DMS53 treated with DMSO at 0.1 percent for 48 hours (cell line): ENCODE data around the gene FEV.
A peak's percentile ranks its signal among the peaks of the same experiment; 100 is the strongest.

Experiments used
- DNase-seq: peaks from one replicate; lab custom pipeline; 2025; ENCODE audit not compliant: unreplicated experiment; lab: John Stamatoyannopoulos, UW

FEV gene

GRCh38 chr2:218985021-218985324 lies at the start of gene FEV:
Gene FEV, minus strand, starts transcription at chr2:218985184. Its CDS starts 109 bp downstream, at chr2:218985075.
- DNase-seq, result no peak

GRCh38 chr2:219032051-219032745 lies 47.2 kb upstream of the FEV start:
- no peak for DNase-seq

GRCh38 chr2:219031005-219031738 lies 46.2 kb upstream of the FEV start:
- DNase-seq, result no peak

- DNase-seq, result no peak
Observed at GRCh38 chr2:219030177-219030940, 45.4 kb upstream of the FEV start.

- DNase-seq, result peak; percentile 59
Observed at GRCh38 chr2:219029829-219030165, 44.8 kb upstream of the FEV start.

GRCh38 chr2:219028996-219029828 lies 44.2 kb upstream of the FEV start:
- no peak for DNase-seq

GRCh38 chr2:219028141-219028540 lies 43.2 kb upstream of the FEV start:
- no peak for DNase-seq

GRCh38 chr2:219027511-219028055 lies 42.6 kb upstream of the FEV start:
- DNase-seq, result no peak

- no peak for DNase-seq
Observed at GRCh38 chr2:219026946-219027345, 42.0 kb upstream of the FEV start.

- DNase-seq, result no peak
Observed at GRCh38 chr2:219025637-219026585, 40.9 kb upstream of the FEV start.

- DNase-seq, result no peak
Observed at GRCh38 chr2:219024059-219024458, 39.1 kb upstream of the FEV start.

GRCh38 chr2:219023045-219023605 lies 38.1 kb upstream of the FEV start:
- no peak for DNase-seq

- no peak for DNase-seq
Observed at GRCh38 chr2:219022616-219023015, 37.6 kb upstream of the FEV start.

GRCh38 chr2:219022041-219022440 lies 37.1 kb upstream of the FEV start:
- DNase-seq, result no peak

- DNase-seq, result no peak
Observed at GRCh38 chr2:219021591-219021990, 36.6 kb upstream of the FEV start.

- no peak for DNase-seq
Observed at GRCh38 chr2:219020604-219021365, 35.8 kb upstream of the FEV start.

- no peak for DNase-seq
Observed at GRCh38 chr2:219019436-219019835, 34.5 kb upstream of the FEV start.

GRCh38 chr2:219018726-219019125 lies 33.7 kb upstream of the FEV start:
- no peak for DNase-seq

- DNase-seq, result no peak
Observed at GRCh38 chr2:219018286-219018685, 33.3 kb upstream of the FEV start.
